GM12873 (cell line): ENCODE measurements around the gene SLX4IP.

Experiments used
- CTCF ChIP-seq: IDR thresholded peaks from 2 replicates; pipeline ENCODE4 v1.5.1; 2012; ENCODE audit warnings: low read depth, mild to moderate bottlenecking, moderate library complexity, low read length, control low read depth; ENCODE audit not compliant: insufficient read depth; ENCODE audit errors: missing control alignments

SLX4IP gene

GRCh38 chr20:10672624-10673127 is 237.6 kb downstream of the SLX4IP start:
- TF ChIP-seq CTCF, result no peak

GRCh38 chr20:10673176-10673841 is 238.2 kb downstream of the SLX4IP start:
- TF ChIP-seq CTCF, result no peak

- no peak for TF ChIP-seq CTCF
These were observed 239.0 kb downstream of the SLX4IP start, which contains the start of gene JAG1 for GRCh38 chr20:10673842-10674683. JAG1 (minus strand) TSS chr20:10673999; CDS start chr20:10673530, 469 bp downstream.

- TF ChIP-seq CTCF, result peak; percentile 78
These were observed 239.8 kb downstream of the SLX4IP start for GRCh38 chr20:10674684-10675449.

GRCh38 chr20:10675450-10675848 is 240.3 kb downstream of the SLX4IP start:
- TF ChIP-seq CTCF, result no peak

- no peak for TF ChIP-seq CTCF
These were observed 241.4 kb downstream of the SLX4IP start for GRCh38 chr20:10676518-10676917.
